H9 (cell line): ENCODE data around the gene GLRX3. TPM values are rescaled to one million over a fixed set of nuclear protein-coding genes. Genes with fewer than 3 reads are reported as not detected.
A peak's percentile ranks its signal among the peaks of the same experiment; 100 is the strongest.

Experiments
- DNase-seq: peaks from one replicate; pipeline ENCODE4 v3.0.0-alpha.2; 2017
- H2AFZ ChIP-seq: one replicate; pipeline ENCODE4 v1.6.1; 2013; ENCODE audit warnings: mild to moderate bottlenecking, low read length, control low read depth, moderate library complexity
- H2AK5ac ChIP-seq: 2 replicates; pipeline ENCODE4 v1.6.1; 2013; ENCODE audit warnings: low read length, control low read depth, mixed read lengths; ENCODE audit not compliant: insufficient read length
- H2BK120ac ChIP-seq: one replicate; pipeline ENCODE4 v1.6.1; 2013; ENCODE audit warnings: low read depth, mild to moderate bottlenecking, low read length, control low read depth, inconsistent platforms; ENCODE audit not compliant: poor library complexity, severe bottlenecking
- H2BK12ac ChIP-seq: 2 replicates; pipeline ENCODE4 v1.6.1; 2013; ENCODE audit warnings: low read length, control low read depth, mixed read lengths, low read depth; ENCODE audit not compliant: insufficient read length
- H2BK15ac ChIP-seq: 2 replicates; pipeline ENCODE4 v1.6.1; 2013; ENCODE audit warnings: low read depth, low read length, control low read depth
- H2BK20ac ChIP-seq: one replicate; pipeline ENCODE4 v1.6.1; 2013; ENCODE audit warnings: low read depth, mild to moderate bottlenecking, low read length, control low read depth, inconsistent platforms; ENCODE audit not compliant: poor library complexity, severe bottlenecking
- H2BK5ac ChIP-seq: 2 replicates; pipeline ENCODE4 v1.6.1; 2013; ENCODE audit warnings: low read length, control low read depth, mixed read lengths; ENCODE audit not compliant: insufficient read length
- H3K14ac ChIP-seq: 2 replicates; pipeline ENCODE4 v1.6.1; 2013; ENCODE audit warnings: low read length, control low read depth; ENCODE audit not compliant: insufficient read depth
- H3K18ac ChIP-seq: 2 replicates; pipeline ENCODE4 v1.6.1; 2013; ENCODE audit warnings: low read depth, mild to moderate bottlenecking, mixed read lengths, low read length, control low read depth; ENCODE audit not compliant: insufficient read length
- H3K23ac ChIP-seq: 2 replicates; pipeline ENCODE4 v1.6.1; 2013; ENCODE audit warnings: low read length, control low read depth, mixed read lengths, low read depth; ENCODE audit not compliant: insufficient read length
- H3K23me2 ChIP-seq: 2 replicates; pipeline ENCODE4 v1.6.1; 2013; ENCODE audit warnings: low read depth, mild to moderate bottlenecking, mixed read lengths, low read length, control low read depth; ENCODE audit not compliant: insufficient read length, poor library complexity, severe bottlenecking
- H3K27ac ChIP-seq: 2 replicates; pipeline ENCODE4 v1.5.1; 2013; ENCODE audit warnings: low read length, control low read depth, mixed read lengths, low read depth; ENCODE audit not compliant: insufficient read length
- H3K27me3 ChIP-seq: 2 replicates; pipeline ENCODE4 v1.6.1; 2013; ENCODE audit warnings: low read length, control low read depth, inconsistent platforms; ENCODE audit not compliant: insufficient read depth
- H3K4ac ChIP-seq: 2 replicates; pipeline ENCODE4 v1.6.1; 2013; ENCODE audit warnings: low read depth, mild to moderate bottlenecking, control low read depth, inconsistent platforms, low read length, moderate library complexity
- H3K4me1 ChIP-seq: 2 replicates; pipeline ENCODE4 v1.6.1; 2013; ENCODE audit warnings: low read length, control low read depth, inconsistent platforms; ENCODE audit not compliant: insufficient read depth
- H3K4me2 ChIP-seq: 2 replicates; pipeline ENCODE4 v1.6.1; 2013; ENCODE audit warnings: low read length, control low read depth, mixed read lengths; ENCODE audit not compliant: insufficient read length, insufficient read depth
- H3K56ac ChIP-seq: 2 replicates; pipeline ENCODE4 v1.6.1; 2013; ENCODE audit warnings: low read depth, mild to moderate bottlenecking, mixed read lengths, low read length, control low read depth; ENCODE audit not compliant: insufficient read length
- H3K79me1 ChIP-seq: 2 replicates; pipeline ENCODE4 v1.6.1; 2013; ENCODE audit warnings: low read depth, mild to moderate bottlenecking, moderate library complexity, low read length, control low read depth, inconsistent platforms; ENCODE audit not compliant: insufficient read depth, poor library complexity, severe bottlenecking
- H3K79me2 ChIP-seq: 2 replicates; pipeline ENCODE4 v1.6.1; 2013; ENCODE audit warnings: low read length, control low read depth, inconsistent platforms; ENCODE audit not compliant: insufficient read depth
- H3K9ac ChIP-seq: 2 replicates; pipeline ENCODE4 v1.6.1; 2013; ENCODE audit warnings: low read length, control low read depth, mixed read lengths; ENCODE audit not compliant: insufficient read length; ENCODE audit errors: extremely low read depth
- H3K9me3 ChIP-seq: one replicate; pipeline ENCODE4 v1.6.1; 2013; ENCODE audit warnings: low read depth, low read length, inconsistent platforms; ENCODE audit not compliant: control insufficient read depth
- H3T11ph ChIP-seq: one replicate; pipeline ENCODE4 v1.6.1; 2013; ENCODE audit warnings: mild to moderate bottlenecking, low read length, control low read depth, inconsistent platforms
- H4K20me1 ChIP-seq: one replicate; pipeline ENCODE4 v1.6.1; 2013; ENCODE audit not compliant: control insufficient read depth, insufficient read length, insufficient read depth
- H4K5ac ChIP-seq: 2 replicates; pipeline ENCODE4 v1.6.1; 2013; ENCODE audit warnings: low read depth, mild to moderate bottlenecking, mixed read lengths, low read length, control low read depth; ENCODE audit not compliant: insufficient read length
- H4K8ac ChIP-seq: replicated peaks from 2 replicates; pipeline ENCODE4 v1.6.1; 2013; ENCODE audit warnings: low read length, control low read depth, mixed read lengths, low read depth; ENCODE audit not compliant: insufficient read length
- H4K91ac ChIP-seq: 2 replicates; pipeline ENCODE4 v1.6.1; 2013; ENCODE audit warnings: low read depth, mild to moderate bottlenecking, moderate library complexity, mixed read lengths, low read length, control low read depth; ENCODE audit not compliant: insufficient read length
- H3K27ac Mint-ChIP-seq, 3 experiments: 2 replicates in 2 of 3; 3 replicates in 1 of 3; pipeline ENCODE4 v1.8.0; 2020 to 2021; ENCODE audit warnings: mixed read lengths in 3 of 3, mild to moderate bottlenecking in 1 of 3, moderate library complexity in 1 of 3
- H3K27me3 Mint-ChIP-seq: 2 replicates; pipeline ENCODE4 v1.8.0; 2021; ENCODE audit warnings: low read depth, mild to moderate bottlenecking, moderate library complexity, mixed read lengths
- H3K36me3 Mint-ChIP-seq, 3 experiments: 2 replicates in 2 of 3; 3 replicates in 1 of 3; pipeline ENCODE4 v1.8.0; 2020 to 2021; ENCODE audit warnings: low read depth in 3 of 3, mixed read lengths in 3 of 3; ENCODE audit not compliant: insufficient read depth in 1 of 3
- H3K4me1 Mint-ChIP-seq, 2 experiments: 2 replicates each; pipeline ENCODE4 v1.8.0; 2020; ENCODE audit warnings: mixed read lengths in 2 of 2
- H3K4me3 Mint-ChIP-seq, 2 experiments: 2 replicates in 1 of 2; 3 replicates in 1 of 2; pipeline ENCODE4 v1.8.0; 2020 to 2021; ENCODE audit warnings: mild to moderate bottlenecking in 2 of 2, mixed read lengths in 2 of 2, moderate library complexity in 1 of 2
- H3K9me3 Mint-ChIP-seq, 2 experiments: 2 replicates in 1 of 2; 3 replicates in 1 of 2; pipeline ENCODE4 v1.8.0; 2020; ENCODE audit warnings: mild to moderate bottlenecking in 2 of 2, mixed read lengths in 2 of 2, moderate library complexity in 1 of 2
- WGBS: extraction: QIAGEN DNeasy Blood & Tissue Kit; methylation state at CpG from one replicate; pipeline ENCODE4 v1.1.7; 2013; ENCODE audit warnings: missing lambda C conversion rate, low lambda C conversion rate, mixed read lengths; ENCODE audit not compliant: insufficient read length; ENCODE audit errors: extremely low coverage; 5-methylcytosine and 5-hydroxymethylcytosine counted together
- total RNA-seq: library from RNA; stranded (reverse); gene quantifications from 2 replicates; pipeline ENCODE4 v1.2.1, GENCODE V29; 2021
- TF ChIP-seq, protein P1 (sequence below): fragments of 200-600 bp; sonication (generic); conservative IDR thresholded peaks from 3 replicates; pipeline ENCODE4 v1.8.0; 2021; ENCODE audit warnings: antibody characterized with exemption, mild to moderate bottlenecking

GLRX3 gene
- total RNA-seq, 1 experiment from 2014 or later, result 139 TPM

DNA sequence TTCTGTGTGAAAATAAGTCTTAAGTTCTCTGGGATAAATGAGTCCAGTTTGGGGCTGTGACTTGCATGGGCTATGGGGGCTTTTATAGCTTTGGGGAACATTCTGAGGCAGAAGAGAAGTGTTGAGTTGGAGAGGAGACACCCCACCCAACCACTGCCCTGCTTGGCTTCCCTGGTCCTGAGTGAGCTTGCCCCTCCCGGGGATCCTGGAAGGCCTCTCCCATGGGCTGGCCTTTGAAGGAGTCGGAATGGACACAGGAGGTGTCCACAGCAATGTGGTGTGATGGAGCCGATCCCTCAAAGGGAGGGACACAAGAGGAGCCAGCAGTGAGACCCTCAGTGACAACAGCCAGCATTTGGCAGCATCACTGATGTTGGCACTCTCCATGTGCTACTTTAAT is 89.8 kb downstream of the GLRX3 start:
- Histone ChIP-seq H3T11ph (no peak overlapping the region), H4K91ac (no peak overlapping the region), H3K9me3 (peaks cover 4% of the 10 kb centered on the region), H2AFZ (no peak overlapping the region), H3K23ac (no peak overlapping the region), H3K9ac (no peak overlapping the region), H3K27me3 (no peaks in the 10 kb centered on the region), H2BK120ac (no peak overlapping the region), H2BK12ac (no peak overlapping the region), H3K18ac (no peak overlapping the region), H2BK5ac (no peak overlapping the region), H3K4me1 (no peaks in the 10 kb centered on the region), H2AK5ac (no peak overlapping the region), H3K27ac (no peak overlapping the region), H3K56ac (no peak overlapping the region), H3K4me2 (no peak overlapping the region), H2BK15ac (no peak overlapping the region), H3K23me2 (no peaks in the 10 kb centered on the region), H3K79me2 (no peaks in the 10 kb centered on the region), H4K5ac (no peak overlapping the region), H2BK20ac (no peak overlapping the region), H4K8ac (no peak overlapping the region), H4K20me1 (no peaks in the 10 kb centered on the region), H3K14ac (no peak overlapping the region), H3K4ac (no peak overlapping the region), H3K79me1 (no peaks in the 10 kb centered on the region)
- TF ChIP-seq, protein P1, sequence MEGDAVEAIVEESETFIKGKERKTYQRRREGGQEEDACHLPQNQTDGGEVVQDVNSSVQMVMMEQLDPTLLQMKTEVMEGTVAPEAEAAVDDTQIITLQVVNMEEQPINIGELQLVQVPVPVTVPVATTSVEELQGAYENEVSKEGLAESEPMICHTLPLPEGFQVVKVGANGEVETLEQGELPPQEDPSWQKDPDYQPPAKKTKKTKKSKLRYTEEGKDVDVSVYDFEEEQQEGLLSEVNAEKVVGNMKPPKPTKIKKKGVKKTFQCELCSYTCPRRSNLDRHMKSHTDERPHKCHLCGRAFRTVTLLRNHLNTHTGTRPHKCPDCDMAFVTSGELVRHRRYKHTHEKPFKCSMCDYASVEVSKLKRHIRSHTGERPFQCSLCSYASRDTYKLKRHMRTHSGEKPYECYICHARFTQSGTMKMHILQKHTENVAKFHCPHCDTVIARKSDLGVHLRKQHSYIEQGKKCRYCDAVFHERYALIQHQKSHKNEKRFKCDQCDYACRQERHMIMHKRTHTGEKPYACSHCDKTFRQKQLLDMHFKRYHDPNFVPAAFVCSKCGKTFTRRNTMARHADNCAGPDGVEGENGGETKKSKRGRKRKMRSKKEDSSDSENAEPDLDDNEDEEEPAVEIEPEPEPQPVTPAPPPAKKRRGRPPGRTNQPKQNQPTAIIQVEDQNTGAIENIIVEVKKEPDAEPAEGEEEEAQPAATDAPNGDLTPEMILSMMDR, result no peak
- H3K27ac Mint-ChIP-seq, result no peak overlapping the region
- WGBS, result no CpG with 5 or more reads among the region's 3 CpGs
- H3K9me3 Mint-ChIP-seq, result peaks cover 21 to 35% of the 10 kb centered on the region in 2 experiments
- H3K27me3 Mint-ChIP-seq, result peaks cover 7% of the 10 kb centered on the region; the same call in 1 of the 2 replicates
- H3K4me3 Mint-ChIP-seq, result no peak overlapping the region
- H3K36me3 Mint-ChIP-seq, result peaks cover 0 to 9% (median 4%) of the 10 kb centered on the region in 3 experiments; a peak in 5 of 7 replicates
- peak; percentile 6 for DNase-seq
- no peaks in the 10 kb centered on the region for H3K4me1 Mint-ChIP-seq
